ENCODE measurements around the gene WDR88.

WDR88 gene

GRCh38 chr19:33157906-33158305 lies 26.0 kb downstream of the WDR88 start:
- WGBS (ENCODE audit: extremely low coverage, insufficient coverage, low lambda C conversion rate): no CpG with 5 or more reads among the region's 3 CpGs
- Histone ChIP-seq H3K4me1 (ENCODE audit: control insufficient read depth, low read depth, low read length) (no peaks in the 10 kb centered on the region), H3K36me3 (ENCODE audit: control insufficient read depth, insufficient read depth, low read length) (no peaks in the 10 kb centered on the region), H2BK15ac (replicated peaks; ENCODE audit: low read depth) (no peak overlapping the region), H4K8ac (ENCODE audit: low read depth, low read length) (no peak overlapping the region), H3K23ac (ENCODE audit: low read length) (no peak overlapping the region), H3K4ac (ENCODE audit: low read depth, low read length) (no peak overlapping the region), H3K4me3 (ENCODE audit: low read length) (no peak overlapping the region), H3K27ac (ENCODE audit: low read depth, low read length) (no peak overlapping the region), H3K27me3 (ENCODE audit: insufficient read depth, low read length, poor library complexity) (no peaks in the 10 kb centered on the region), H3K9ac (ENCODE audit: low read length) (no peak overlapping the region), H3K79me2 (ENCODE audit: control insufficient read depth, insufficient read depth, low read length) (no peaks in the 10 kb centered on the region), H2BK5ac (ENCODE audit: low read length) (no peak overlapping the region), H3K18ac (ENCODE audit: low read length) (no peak overlapping the region), H3K4me2 (ENCODE audit: low read length) (no peak overlapping the region), H2BK120ac (ENCODE audit: low read depth, low read length) (no peak overlapping the region), H3K56ac (ENCODE audit: low read length) (no peak overlapping the region), H2AK5ac (ENCODE audit: low read length) (no peak overlapping the region), H3K79me1 (ENCODE audit: low read length) (no peaks in the 10 kb centered on the region), H4K5ac (ENCODE audit: low read length) (no peak overlapping the region)
- DNase-seq: no peak

GRCh38 chr19:33158365-33158764 lies 26.5 kb downstream of the WDR88 start:
- no peak overlapping the region for H4K5ac ChIP-seq (ENCODE audit: low read length)
- no peak overlapping the region for H2BK5ac ChIP-seq (ENCODE audit: low read length)

GRCh38 chr19:33159149-33159548 lies 27.2 kb downstream of the WDR88 start:
- H2BK120ac ChIP-seq (ENCODE audit: low read depth, low read length): no peak overlapping the region
- H3K79me1 ChIP-seq (ENCODE audit: low read length): no peaks in the 10 kb centered on the region
- H3K36me3 ChIP-seq (ENCODE audit: control insufficient read depth, insufficient read depth, low read length): no peaks in the 10 kb centered on the region
- no peak overlapping the region for H3K4me2 ChIP-seq (ENCODE audit: low read length)
- no peaks in the 10 kb centered on the region for H3K79me2 ChIP-seq (ENCODE audit: control insufficient read depth, insufficient read depth, low read length)
- no peak overlapping the region for H3K18ac ChIP-seq (ENCODE audit: low read length)
- H3K23ac ChIP-seq (ENCODE audit: low read length): no peak overlapping the region
- H3K27ac ChIP-seq (ENCODE audit: low read depth, low read length): no peak overlapping the region
- no peak overlapping the region for H4K8ac ChIP-seq (ENCODE audit: low read depth, low read length)
- no peak overlapping the region for H4K5ac ChIP-seq (ENCODE audit: low read length)
- no peak overlapping the region for H3K56ac ChIP-seq (ENCODE audit: low read length)
- no peak overlapping the region for H2BK15ac ChIP-seq (replicated peaks; ENCODE audit: low read depth)
- H2BK5ac ChIP-seq (ENCODE audit: low read length): no peak overlapping the region
- H3K4me1 ChIP-seq (ENCODE audit: control insufficient read depth, low read depth, low read length): no peaks in the 10 kb centered on the region
- no peaks in the 10 kb centered on the region for H3K27me3 ChIP-seq (ENCODE audit: insufficient read depth, low read length, poor library complexity)
- H3K4ac ChIP-seq (ENCODE audit: low read depth, low read length): no peak overlapping the region
- no peak overlapping the region for H3K4me3 ChIP-seq (ENCODE audit: low read length)
- no peak overlapping the region for H2AK5ac ChIP-seq (ENCODE audit: low read length)
- no CpG with 5 or more reads among the region's 4 CpGs for WGBS (ENCODE audit: extremely low coverage, insufficient coverage, low lambda C conversion rate)
- no peak overlapping the region for H3K9ac ChIP-seq (ENCODE audit: low read length)
- no peak for DNase-seq

More at GRCh38 chr19:33158365-33158764, 26.5 kb downstream of the WDR88 start:
- Histone ChIP-seq H2BK120ac (ENCODE audit: low read depth, low read length) (no peak overlapping the region), H3K4me3 (ENCODE audit: low read length) (no peak overlapping the region), H3K23ac (ENCODE audit: low read length) (no peak overlapping the region), H3K4me2 (ENCODE audit: low read length) (no peak overlapping the region), H3K27me3 (ENCODE audit: insufficient read depth, low read length, poor library complexity) (no peaks in the 10 kb centered on the region), H3K27ac (ENCODE audit: low read depth, low read length) (no peak overlapping the region), H3K56ac (ENCODE audit: low read length) (no peak overlapping the region), H3K9ac (ENCODE audit: low read length) (no peak overlapping the region), H4K8ac (ENCODE audit: low read depth, low read length) (no peak overlapping the region), H3K36me3 (ENCODE audit: control insufficient read depth, insufficient read depth, low read length) (no peaks in the 10 kb centered on the region), H2AK5ac (ENCODE audit: low read length) (no peak overlapping the region), H3K4me1 (ENCODE audit: control insufficient read depth, low read depth, low read length) (no peaks in the 10 kb centered on the region), H3K18ac (ENCODE audit: low read length) (no peak overlapping the region), H3K4ac (ENCODE audit: low read depth, low read length) (no peak overlapping the region), H3K79me1 (ENCODE audit: low read length) (no peaks in the 10 kb centered on the region), H3K79me2 (ENCODE audit: control insufficient read depth, insufficient read depth, low read length) (no peaks in the 10 kb centered on the region), H2BK15ac (replicated peaks; ENCODE audit: low read depth) (no peak overlapping the region)
- DNase-seq: no peak
- WGBS (ENCODE audit: extremely low coverage, insufficient coverage, low lambda C conversion rate): no CpG with 5 or more reads among the region's 6 CpGs

GRCh38 chr19:33159893-33160292 lies 28.0 kb downstream of the WDR88 start:
- Histone ChIP-seq H2BK15ac (replicated peaks; ENCODE audit: low read depth) (no peak overlapping the region), H3K27ac (ENCODE audit: low read depth, low read length) (no peak overlapping the region), H3K27me3 (ENCODE audit: insufficient read depth, low read length, poor library complexity) (no peaks in the 10 kb centered on the region), H2BK120ac (ENCODE audit: low read depth, low read length) (no peak overlapping the region), H3K56ac (ENCODE audit: low read length) (no peak overlapping the region), H3K79me1 (ENCODE audit: low read length) (no peaks in the 10 kb centered on the region), H4K5ac (ENCODE audit: low read length) (no peak overlapping the region), H3K4me2 (ENCODE audit: low read length) (no peak overlapping the region), H2BK5ac (ENCODE audit: low read length) (no peak overlapping the region), H3K4ac (ENCODE audit: low read depth, low read length) (no peak overlapping the region), H3K79me2 (ENCODE audit: control insufficient read depth, insufficient read depth, low read length) (no peaks in the 10 kb centered on the region), H3K4me3 (ENCODE audit: low read length) (no peak overlapping the region), H3K23ac (ENCODE audit: low read length) (no peak overlapping the region), H4K8ac (ENCODE audit: low read depth, low read length) (no peak overlapping the region), H2AK5ac (ENCODE audit: low read length) (no peak overlapping the region), H3K9ac (ENCODE audit: low read length) (no peak overlapping the region), H3K4me1 (ENCODE audit: control insufficient read depth, low read depth, low read length) (no peaks in the 10 kb centered on the region), H3K18ac (ENCODE audit: low read length) (no peak overlapping the region), H3K36me3 (ENCODE audit: control insufficient read depth, insufficient read depth, low read length) (no peaks in the 10 kb centered on the region)
- DNase-seq: no peak
- no CpG with 5 or more reads among the region's 8 CpGs for WGBS (ENCODE audit: extremely low coverage, insufficient coverage, low lambda C conversion rate)

GRCh38 chr19:33161201-33161600 lies 29.3 kb downstream of the WDR88 start:
- WGBS (ENCODE audit: extremely low coverage, insufficient coverage, low lambda C conversion rate): no CpG with 5 or more reads among the region's 4 CpGs
- Histone ChIP-seq H2BK120ac (ENCODE audit: low read depth, low read length) (no peak overlapping the region), H3K4me3 (ENCODE audit: low read length) (no peak overlapping the region), H3K27ac (ENCODE audit: low read depth, low read length) (no peak overlapping the region), H3K36me3 (ENCODE audit: control insufficient read depth, insufficient read depth, low read length) (no peaks in the 10 kb centered on the region), H3K4me1 (ENCODE audit: control insufficient read depth, low read depth, low read length) (no peaks in the 10 kb centered on the region), H3K56ac (ENCODE audit: low read length) (no peak overlapping the region), H4K5ac (ENCODE audit: low read length) (no peak overlapping the region), H3K27me3 (ENCODE audit: insufficient read depth, low read length, poor library complexity) (no peaks in the 10 kb centered on the region), H3K79me2 (ENCODE audit: control insufficient read depth, insufficient read depth, low read length) (no peaks in the 10 kb centered on the region), H4K8ac (ENCODE audit: low read depth, low read length) (no peak overlapping the region), H2BK15ac (replicated peaks; ENCODE audit: low read depth) (no peak overlapping the region), H3K9ac (ENCODE audit: low read length) (no peak overlapping the region), H2BK5ac (ENCODE audit: low read length) (no peak overlapping the region), H2AK5ac (ENCODE audit: low read length) (no peak overlapping the region), H3K4ac (ENCODE audit: low read depth, low read length) (no peak overlapping the region), H3K4me2 (ENCODE audit: low read length) (no peak overlapping the region), H3K79me1 (ENCODE audit: low read length) (no peaks in the 10 kb centered on the region), H3K23ac (ENCODE audit: low read length) (no peak overlapping the region), H3K18ac (ENCODE audit: low read length) (no peak overlapping the region)
- DNase-seq: no peak

- DNase-seq: no peak
- Histone ChIP-seq H2AK5ac (ENCODE audit: low read length) (no peak overlapping the region), H2BK15ac (replicated peaks; ENCODE audit: low read depth) (no peak overlapping the region), H2BK120ac (ENCODE audit: low read depth, low read length) (no peak overlapping the region), H3K23ac (ENCODE audit: low read length) (no peak overlapping the region), H3K56ac (ENCODE audit: low read length) (no peak overlapping the region), H3K36me3 (ENCODE audit: control insufficient read depth, insufficient read depth, low read length) (no peaks in the 10 kb centered on the region), H4K8ac (ENCODE audit: low read depth, low read length) (no peak overlapping the region), H3K27ac (ENCODE audit: low read depth, low read length) (no peak overlapping the region), H4K5ac (ENCODE audit: low read length) (no peak overlapping the region), H2BK5ac (ENCODE audit: low read length) (no peak overlapping the region), H3K18ac (ENCODE audit: low read length) (no peak overlapping the region), H3K79me1 (ENCODE audit: low read length) (no peaks in the 10 kb centered on the region), H3K4me1 (ENCODE audit: control insufficient read depth, low read depth, low read length) (no peaks in the 10 kb centered on the region), H3K79me2 (ENCODE audit: control insufficient read depth, insufficient read depth, low read length) (no peaks in the 10 kb centered on the region), H3K4ac (ENCODE audit: low read depth, low read length) (no peak overlapping the region), H3K4me2 (ENCODE audit: low read length) (no peak overlapping the region), H3K9ac (ENCODE audit: low read length) (no peak overlapping the region), H3K27me3 (ENCODE audit: insufficient read depth, low read length, poor library complexity) (no peaks in the 10 kb centered on the region), H3K4me3 (ENCODE audit: low read length) (no peak overlapping the region)
- WGBS (ENCODE audit: extremely low coverage, insufficient coverage, low lambda C conversion rate): no CpG with 5 or more reads among the region's 6 CpGs
Observed at GRCh38 chr19:33163481-33163880, 31.6 kb downstream of the WDR88 start.

Measured in mesendoderm (in vitro differentiated cells).